T-cell (primary cell): ENCODE results near the gene MSRB2. TPM values are rescaled to one million over a fixed set of nuclear protein-coding genes. Genes with fewer than 3 reads are reported as not detected.

ENCODE experiments used
- ATAC-seq, 4 experiments: fragments of 200-7000 bp in 3 of 4; fragments of 150-1000 bp in 1 of 4; cut with Tn5 transposase; replicated peaks in 1 of 4; 1 replicate in 3 of 4; 2 replicates in 1 of 4; pipeline ENCODE4 v1.10.0; 2021; ENCODE audit warnings: moderate library complexity in 3 of 4, mild to moderate bottlenecking in 2 of 4, moderate number of reproducible peaks in 1 of 4
- CTCF ChIA-PET, 2 donors: fragments of 300-600 bp; sonication (Branson Sonifier 250); formaldehyde crosslinking; loops; one replicate each; lab custom pipeline; 2022; ENCODE audit warnings: antibody characterized with exemption in 2 of 2; lab: Charles Lee
- POLR2A ChIA-PET, 2 donors: fragments of 300-600 bp; sonication (Branson Sonifier 250); formaldehyde crosslinking; loops; one replicate each; lab custom pipeline; 2022; ENCODE audit warnings: antibody characterized with exemption in 2 of 2; lab: Charles Lee
- DNase-seq, 35 experiments: peaks; one replicate each; pipeline versions ENCODE4 v3.0.0 to v3.0.0-alpha.2; 2013 to 2023
- H3K27ac ChIP-seq: one replicate; pipeline ENCODE4 v1.5.1; 2013; ENCODE audit warnings: low read length
- H3K27me3 ChIP-seq, 2 experiments: replicated peaks in 1 of 2; 1 replicate in 1 of 2; 2 replicates in 1 of 2; pipeline versions ENCODE4 v1.6.1 to v1.7.0; 2013; ENCODE audit warnings: low read length in 1 of 2, mixed read lengths in 1 of 2; ENCODE audit not compliant: control insufficient read depth in 2 of 2, insufficient read depth in 2 of 2; ENCODE audit errors: extremely low read depth in 1 of 2
- H3K36me3 ChIP-seq, 2 donors: 1 replicate in 1 of 2; 2 replicates in 1 of 2; pipeline versions ENCODE4 v1.6.1 to v1.7.0; 2013; ENCODE audit warnings: low read length in 1 of 2; ENCODE audit not compliant: control insufficient read depth in 2 of 2, insufficient read depth in 1 of 2; ENCODE audit errors: extremely low read depth in 1 of 2
- H3K4me1 ChIP-seq, 2 experiments: 1 replicate in 1 of 2; 2 replicates in 1 of 2; pipeline versions ENCODE4 v1.6.1 to v1.7.0; 2013; ENCODE audit warnings: low read length in 2 of 2, mixed read lengths in 1 of 2; ENCODE audit not compliant: insufficient read depth in 2 of 2, control insufficient read depth in 1 of 2; ENCODE audit errors: extremely low read depth in 1 of 2
- H3K4me3 ChIP-seq, 2 donors: 1 replicate in 1 of 2; 2 replicates in 1 of 2; pipeline versions ENCODE4 v1.5.1 to v1.7.0; 2013; ENCODE audit warnings: mild to moderate bottlenecking in 2 of 2, low read length in 1 of 2, moderate library complexity in 1 of 2; ENCODE audit not compliant: control insufficient read depth in 1 of 2; ENCODE audit errors: extremely low read depth in 1 of 2
- H3K9me3 ChIP-seq: 2 replicates; pipeline ENCODE4 v1.7.0; 2013
- H3K27ac Mint-ChIP-seq, 2 donors: one replicate each; pipeline ENCODE4 v1.8.0; 2020 to 2021; ENCODE audit warnings: mild to moderate bottlenecking in 2 of 2, mixed read lengths in 2 of 2
- H3K27me3 Mint-ChIP-seq, 2 donors: one replicate each; pipeline ENCODE4 v1.8.0; 2021 to 2022; ENCODE audit warnings: mixed read lengths in 2 of 2
- H3K36me3 Mint-ChIP-seq: one replicate; pipeline ENCODE4 v1.8.0; 2021; ENCODE audit warnings: mixed read lengths
- H3K4me1 Mint-ChIP-seq, 3 donors: one replicate each; pipeline ENCODE4 v1.8.0; 2020 to 2022; ENCODE audit warnings: mixed read lengths in 3 of 3, mild to moderate bottlenecking in 1 of 3
- H3K4me3 Mint-ChIP-seq, 3 donors: one replicate each; pipeline ENCODE4 v1.8.0; 2020 to 2022; ENCODE audit warnings: mild to moderate bottlenecking in 3 of 3, mixed read lengths in 3 of 3, moderate library complexity in 3 of 3
- H3K9me3 Mint-ChIP-seq, 3 donors: one replicate each; pipeline ENCODE4 v1.8.0; 2020 to 2022; ENCODE audit warnings: mixed read lengths in 3 of 3
- WGBS: methylation state at CpG from one replicate; pipeline ENCODE4 v1.1.5; 2013; ENCODE audit warnings: missing lambda C conversion rate; ENCODE audit not compliant: insufficient coverage; 5-methylcytosine and 5-hydroxymethylcytosine counted together
- total RNA-seq, 35 experiments: library from RNA in 6 of 35; stranded (reverse) in 6 of 35; fragments of 120-200 nt in 1 of 35; gene quantifications; one replicate each; pipeline versions ENCODE4 v1.2.1 to v1.2.4 and lab custom pipeline; 2013 to 2026

MSRB2 gene
- 1 to 10 TPM; 3.3 to 4.6 (median 3.7) TPM for total RNA-seq
- 5.7 TPM for total RNA-seq (2013)
- total RNA-seq (lab: John Stamatoyannopoulos, UW), result 1.6 to 5.6 (median 3.3) reads per million in 29 experiments

DNA sequence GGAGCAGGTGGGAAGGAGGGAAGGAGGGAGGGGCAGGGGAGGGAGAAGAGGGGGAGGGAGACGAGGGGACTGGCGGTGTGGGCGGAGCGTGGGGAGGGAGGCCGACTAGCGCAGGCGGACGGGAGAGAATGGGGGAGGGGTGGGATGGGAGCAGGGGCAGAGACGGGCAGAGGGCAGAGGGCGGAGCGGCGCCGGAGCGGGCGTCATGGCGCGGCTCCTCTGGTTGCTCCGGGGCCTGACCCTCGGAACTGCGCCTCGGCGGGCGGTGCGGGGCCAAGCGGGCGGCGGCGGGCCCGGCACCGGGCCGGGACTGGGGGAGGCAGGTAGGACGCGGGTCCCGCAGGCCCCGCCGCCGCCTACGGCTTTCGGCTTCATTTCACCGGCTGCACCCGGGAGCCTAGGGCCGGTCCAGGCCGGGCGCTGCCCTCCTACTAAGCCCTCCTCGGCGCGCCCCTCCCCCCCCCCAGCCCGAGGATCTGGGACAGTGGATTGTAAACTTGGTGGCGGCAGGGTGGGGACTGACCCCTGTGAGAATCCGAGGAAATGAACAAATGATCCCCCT, at the start of gene MSRB2:
TSS of gene MSRB2 (plus strand) at position 176 of the 562 bp plus-strand sequence. CDS start at position 206, 30 bp downstream.
- Mint-ChIP-seq H3K4me3 (peak within 1 kb of the TSS; percentile 84 to 92 (median 86)), H3K27me3 (no peaks in the 10 kb centered on the region), H3K27ac (peak within 1 kb of the TSS; percentile 83 to 93), H3K36me3 (no peaks in the 10 kb centered on the region), H3K4me1 (peaks cover 34 to 46% (median 36%) of the 10 kb centered on the region in 3 donors), H3K9me3 (peaks cover 4 to 12% (median 5%) of the 10 kb centered on the region in 3 donors)
- ATAC-seq (peak; percentile 68 to 75 (median 73)), DNase-seq (peak; percentile 35 to 86 (median 59))
- Histone ChIP-seq H3K27me3 (no peaks in the 10 kb centered on the region), H3K9me3 (no peaks in the 10 kb centered on the region), H3K4me3 (peak within 1 kb of the TSS; percentile 63 to 74), H3K36me3 (no peaks in the 10 kb centered on the region), H3K27ac (peak within 1 kb of the TSS; percentile 72), H3K4me1 (peaks cover 12 to 16% of the 10 kb centered on the region in 2 experiments)
- WGBS, result 0% methylated on average over 35 of the region's 50 CpGs
- ChIA-PET CTCF (no interaction called here), POLR2A (no interaction called here)

DNA sequence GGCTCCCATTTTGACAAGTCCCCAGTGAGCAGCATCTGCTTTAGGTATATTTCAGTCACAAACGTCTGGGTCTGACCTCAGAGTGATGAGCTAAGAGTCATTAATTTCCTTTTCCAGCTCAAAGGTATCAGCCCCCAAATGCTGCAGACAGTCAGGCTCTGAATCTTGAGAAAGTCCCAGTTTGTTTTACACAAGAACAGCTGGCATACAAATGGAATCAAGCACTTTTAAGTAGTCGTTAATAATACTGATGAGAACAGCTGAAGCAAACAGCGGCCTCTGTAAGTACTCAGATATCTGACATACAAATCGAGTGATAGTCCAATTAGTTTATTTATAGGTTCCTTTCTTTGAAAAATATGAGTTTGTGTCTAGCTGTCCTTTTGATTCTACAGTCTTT, 49.4 kb upstream of the MSRB2 start:
- H3K27ac Mint-ChIP-seq, result no peak overlapping the region
- Histone ChIP-seq H3K27ac (no peak overlapping the region), H3K9me3 (no peaks in the 10 kb centered on the region), H3K4me3 (no peak overlapping the region), H3K27me3 (peaks cover 0 to 6% of the 10 kb centered on the region in 2 experiments), H3K4me1 (no peaks in the 10 kb centered on the region), H3K36me3 (no peaks in the 10 kb centered on the region)
- no peak for ATAC-seq
- 60% methylated on average over 1 of the region's 4 CpGs for WGBS
- H3K4me3 Mint-ChIP-seq, result no peak overlapping the region
- H3K4me1 Mint-ChIP-seq, result no peaks in the 10 kb centered on the region
- DNase-seq, result no peak
- H3K9me3 Mint-ChIP-seq, result no peaks in the 10 kb centered on the region
- H3K27me3 Mint-ChIP-seq, result peaks cover 11 to 17% of the 10 kb centered on the region in 2 donors
- CTCF ChIA-PET, result no interaction called here
- POLR2A ChIA-PET, result no interaction called here
- no peaks in the 10 kb centered on the region for H3K36me3 Mint-ChIP-seq

DNA sequence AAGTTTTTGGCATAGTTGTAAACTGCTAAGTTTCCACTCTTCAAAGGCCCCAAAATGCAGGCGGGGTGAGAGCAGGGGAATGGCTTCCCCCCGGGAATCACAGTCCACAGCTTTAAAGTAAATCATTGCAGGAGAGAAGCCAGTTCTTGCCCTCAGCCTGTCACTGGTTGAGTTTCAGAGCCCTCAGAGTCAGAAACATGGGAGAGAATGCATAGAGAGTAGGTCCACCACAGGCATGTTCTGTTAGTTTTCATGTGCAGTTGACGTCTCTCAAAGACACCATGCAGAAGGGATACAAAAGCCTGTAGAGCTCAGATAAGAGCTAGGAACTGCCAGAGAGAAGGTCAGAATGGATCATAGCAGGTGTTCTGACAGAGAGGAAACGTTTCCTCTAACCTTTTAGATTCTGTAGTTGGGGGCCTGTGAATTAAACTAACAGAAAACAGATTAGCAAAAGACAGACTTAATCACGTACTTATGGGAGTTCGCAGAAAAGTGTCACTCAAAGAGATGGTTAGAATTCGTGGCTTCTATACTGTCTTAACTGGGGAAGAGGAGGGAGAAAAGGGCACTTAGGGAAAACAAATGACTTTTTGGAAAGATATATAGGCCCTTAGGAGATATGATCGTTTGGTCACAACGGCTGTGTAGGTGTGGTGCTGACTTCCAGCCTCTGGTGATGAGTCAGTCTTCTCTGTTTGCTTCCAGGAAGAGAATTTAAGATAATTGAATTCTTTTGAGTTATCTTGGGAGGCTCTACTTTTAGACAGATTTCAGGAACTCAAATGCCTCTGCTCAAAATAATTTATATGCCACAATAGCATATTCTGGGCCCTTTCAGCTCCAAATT, 48.0 kb upstream of the MSRB2 start:
- H3K9me3 Mint-ChIP-seq, result no peaks in the 10 kb centered on the region
- POLR2A ChIA-PET, result interaction anchor here in 1 of 2 donors (0.6 kb wide), 1 partner anchor 285 kb away, joined by 3 read pairs; no protein-coding TSS in a partner anchor
- H3K27ac Mint-ChIP-seq, result no peak overlapping the region
- Histone ChIP-seq H3K4me3 (no peak overlapping the region), H3K36me3 (no peaks in the 10 kb centered on the region), H3K27me3 (peaks cover 0 to 6% of the 10 kb centered on the region in 2 experiments), H3K9me3 (no peaks in the 10 kb centered on the region), H3K4me1 (no peaks in the 10 kb centered on the region), H3K27ac (no peak overlapping the region)
- H3K4me3 Mint-ChIP-seq, result no peak overlapping the region
- H3K27me3 Mint-ChIP-seq, result peaks cover 12 to 20% of the 10 kb centered on the region in 2 donors
- H3K4me1 Mint-ChIP-seq, result no peaks in the 10 kb centered on the region
- no peak for DNase-seq
- CTCF ChIA-PET, result interaction anchor here in 1 of 2 donors (0.6 kb wide), 1 partner anchor 780 kb away, joined by 3 read pairs; no protein-coding TSS in a partner anchor
- no peaks in the 10 kb centered on the region for H3K36me3 Mint-ChIP-seq
- no peak for ATAC-seq
- WGBS, result 84% methylated on average over 6 of the region's 9 CpGs

DNA sequence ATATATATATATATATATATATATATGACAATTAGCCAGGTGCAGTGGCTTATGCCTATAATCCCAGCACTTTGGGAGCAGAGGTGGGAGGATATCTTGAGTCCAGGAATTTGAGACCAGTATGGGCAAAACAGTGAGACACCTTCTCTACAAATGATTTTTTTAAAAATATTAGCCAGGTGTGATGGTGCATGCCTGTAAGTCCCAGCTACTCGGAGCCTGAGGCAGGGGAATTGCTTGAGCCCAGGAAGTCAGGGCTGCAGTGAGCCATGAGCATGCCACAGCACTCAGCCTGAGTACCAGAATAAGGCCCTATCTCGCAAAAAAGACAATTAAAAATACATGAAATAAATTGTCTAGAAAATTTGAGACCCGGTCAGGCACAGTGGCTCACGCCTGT, 47.2 kb upstream of the MSRB2 start:
- Mint-ChIP-seq H3K27ac (no peak overlapping the region), H3K9me3 (no peaks in the 10 kb centered on the region), H3K4me3 (no peak overlapping the region), H3K4me1 (no peaks in the 10 kb centered on the region), H3K27me3 (peaks cover 10 to 23% of the 10 kb centered on the region in 2 donors), H3K36me3 (no peaks in the 10 kb centered on the region)
- H3K4me3 ChIP-seq, result no peak overlapping the region
- ChIA-PET CTCF (no interaction called here), POLR2A (interaction anchor here (0.6 kb wide), 2 partner anchors 11 to 286 kb away, joined by 3 read pairs; no protein-coding TSS in a partner anchor)
- H3K27ac ChIP-seq, result no peak overlapping the region
- ATAC-seq, result no peak
- DNase-seq, result no peak
- peaks cover 0 to 6% of the 10 kb centered on the region in 2 experiments for H3K27me3 ChIP-seq
- 89% methylated on average over 3 of the region's 4 CpGs for whole genome bisulfite sequencing
- H3K4me1 ChIP-seq, result no peaks in the 10 kb centered on the region
- no peaks in the 10 kb centered on the region for H3K36me3 ChIP-seq
- no peaks in the 10 kb centered on the region for H3K9me3 ChIP-seq

DNA sequence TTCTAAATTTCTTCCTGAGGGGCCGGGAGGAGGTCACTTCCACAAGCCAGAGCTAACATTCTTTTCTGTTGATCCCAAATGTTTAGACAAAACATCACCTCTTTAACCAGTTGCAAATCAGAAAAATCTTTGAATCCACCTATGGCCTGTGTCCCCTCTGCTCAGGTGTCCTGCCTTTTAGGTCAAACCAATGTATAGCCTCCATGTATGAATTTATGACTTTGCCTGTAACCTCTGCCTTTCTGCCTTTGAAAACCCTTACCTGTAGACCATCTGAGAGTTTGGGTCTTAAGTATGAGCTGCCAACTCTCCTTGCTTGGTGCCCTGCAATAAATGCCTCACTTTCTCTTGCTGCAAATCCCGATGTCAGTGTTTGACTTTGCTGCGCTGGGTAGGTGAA, 44.1 kb upstream of the MSRB2 start:
- Mint-ChIP-seq H3K4me3 (no peak overlapping the region), H3K27me3 (peaks cover 24 to 30% of the 10 kb centered on the region in 2 donors), H3K27ac (no peak overlapping the region), H3K9me3 (no peaks in the 10 kb centered on the region), H3K4me1 (no peaks in the 10 kb centered on the region), H3K36me3 (no peaks in the 10 kb centered on the region)
- ATAC-seq, result no peak
- Histone ChIP-seq H3K9me3 (no peaks in the 10 kb centered on the region), H3K4me3 (no peak overlapping the region), H3K4me1 (no peaks in the 10 kb centered on the region), H3K27ac (no peak overlapping the region), H3K27me3 (peaks cover 0 to 6% of the 10 kb centered on the region in 2 experiments), H3K36me3 (no peaks in the 10 kb centered on the region)
- WGBS, result no CpG with 5 or more reads among the region's 3 CpGs
- no peak for DNase-seq
- CTCF ChIA-PET, result no interaction called here
- POLR2A ChIA-PET, result no interaction called here

DNA sequence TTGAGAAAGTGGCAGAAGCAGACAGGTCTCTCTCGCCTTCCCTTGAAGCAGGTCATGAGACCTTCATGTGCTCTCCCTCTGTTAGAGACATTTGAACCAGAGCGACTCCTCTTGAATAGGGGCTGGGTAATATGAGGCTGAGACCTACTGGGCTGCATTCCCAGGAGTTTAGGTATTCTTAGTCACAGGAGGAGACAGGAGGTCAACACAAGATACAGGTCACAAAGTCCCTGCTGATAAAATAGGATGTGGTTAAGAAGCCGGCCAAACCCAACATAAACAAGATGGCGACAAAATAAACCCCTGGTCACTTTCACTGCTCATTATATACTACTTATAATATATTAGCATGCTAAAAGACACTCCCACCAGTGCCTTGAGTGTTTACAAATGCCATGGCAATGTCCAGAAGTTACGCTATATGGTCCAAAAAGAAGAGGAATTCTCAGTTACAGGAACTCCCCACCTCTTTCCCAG, 43.5 kb upstream of the MSRB2 start:
- no peaks in the 10 kb centered on the region for H3K36me3 Mint-ChIP-seq
- CTCF ChIA-PET, result no interaction called here

More for the DNA sequence above, 43.5 kb upstream of the MSRB2 start:
- WGBS, result 63% methylated on average over 3 of the region's 5 CpGs
- Mint-ChIP-seq H3K4me3 (no peak overlapping the region), H3K27me3 (peaks cover 24 to 34% of the 10 kb centered on the region in 2 donors), H3K4me1 (no peaks in the 10 kb centered on the region), H3K27ac (no peak overlapping the region), H3K9me3 (no peaks in the 10 kb centered on the region)
- Histone ChIP-seq H3K4me3 (no peak overlapping the region), H3K27me3 (peaks cover 0 to 6% of the 10 kb centered on the region in 2 experiments), H3K9me3 (no peaks in the 10 kb centered on the region), H3K36me3 (no peaks in the 10 kb centered on the region), H3K27ac (no peak overlapping the region), H3K4me1 (no peaks in the 10 kb centered on the region)
- DNase-seq, result no peak
- POLR2A ChIA-PET, result no interaction called here
- no peak for ATAC-seq
